SIG-M5 treated with dmso at 0.1 percent for 504 hours (cell line): ENCODE results near the gene NANOGP8.

Source experiments
- DNase-seq: peaks from one replicate; lab custom pipeline; 2025; ENCODE audit not compliant: unreplicated experiment; lab: John Stamatoyannopoulos, UW

Gene NANOGP8

DNA sequence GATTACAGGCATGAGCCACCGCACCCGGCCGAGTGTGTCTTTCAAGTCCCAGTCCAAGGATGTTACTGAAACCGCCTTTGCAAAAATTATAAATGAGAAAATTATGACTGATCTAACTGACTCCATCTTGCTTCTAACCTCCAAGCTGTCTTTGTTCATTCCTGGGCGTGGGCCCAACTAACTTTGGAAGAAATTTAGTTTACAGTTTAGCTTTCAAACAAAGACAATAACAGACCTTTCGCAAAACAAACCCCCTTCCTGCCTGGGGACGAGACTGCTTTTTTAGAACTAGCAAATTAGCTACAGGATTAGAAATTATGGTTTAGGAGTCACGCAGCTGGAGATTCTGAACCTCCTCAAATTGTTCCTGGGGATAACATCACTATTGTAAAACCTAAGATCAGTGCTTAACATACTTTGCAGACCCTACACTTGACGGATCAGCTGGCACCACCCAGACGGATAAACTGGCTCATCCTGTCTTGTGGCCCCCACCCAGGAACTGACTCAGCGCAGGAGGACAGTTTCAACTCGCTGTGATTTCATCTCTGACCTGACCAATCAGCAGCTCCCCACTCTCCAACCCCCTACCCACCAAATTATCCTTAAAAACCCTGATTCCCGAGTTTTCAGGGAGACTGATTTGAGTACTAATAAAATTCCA is 23.8 kb downstream of the NANOGP8 start:
- no peak for DNase-seq

DNA sequence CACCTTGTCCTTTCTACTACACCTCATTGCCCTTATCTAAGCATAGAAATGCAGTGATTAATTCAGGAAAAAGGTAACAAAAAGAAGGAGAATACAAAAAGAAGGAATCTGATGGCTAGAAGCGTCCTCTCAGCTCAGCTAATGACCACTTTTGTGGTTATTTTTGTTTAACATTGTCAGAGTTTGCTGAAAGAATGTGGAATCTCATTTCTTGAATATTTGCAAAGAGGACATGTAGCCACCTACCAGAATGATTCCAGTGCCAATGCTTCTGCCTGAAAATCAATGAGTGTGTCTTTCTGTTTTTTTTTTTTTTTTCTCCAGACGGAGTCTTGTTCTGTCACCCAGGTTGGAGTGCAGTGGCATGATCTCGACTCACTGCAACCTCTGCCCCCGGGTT is 24.5 kb downstream of the NANOGP8 start:
- no peak for DNase-seq

DNA sequence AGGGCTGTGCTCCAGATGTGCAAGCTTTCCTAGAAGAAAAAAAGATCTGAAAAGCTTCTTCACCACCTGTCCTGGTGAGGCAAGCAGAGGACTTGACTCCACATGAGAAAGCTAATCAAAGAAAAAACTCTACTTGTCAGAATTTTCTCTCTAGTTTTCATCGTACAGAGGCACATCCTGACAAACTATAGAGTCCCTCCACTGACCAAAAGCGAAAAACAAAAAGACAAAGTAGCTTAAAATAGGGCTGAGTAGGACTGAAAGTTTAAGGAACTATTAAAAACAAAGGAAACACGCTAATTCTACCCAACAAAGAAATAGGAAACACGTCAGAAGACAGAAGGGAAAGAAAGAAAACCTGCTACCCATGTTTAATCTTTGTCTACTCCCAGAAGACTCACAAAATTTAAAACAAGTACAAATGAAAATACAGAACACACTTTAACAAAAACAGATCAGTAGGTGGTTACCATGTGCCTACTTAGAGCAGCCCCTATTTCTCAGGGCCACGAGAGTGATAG is 26.5 kb downstream of the NANOGP8 start:
- no peak for DNase-seq

DNA sequence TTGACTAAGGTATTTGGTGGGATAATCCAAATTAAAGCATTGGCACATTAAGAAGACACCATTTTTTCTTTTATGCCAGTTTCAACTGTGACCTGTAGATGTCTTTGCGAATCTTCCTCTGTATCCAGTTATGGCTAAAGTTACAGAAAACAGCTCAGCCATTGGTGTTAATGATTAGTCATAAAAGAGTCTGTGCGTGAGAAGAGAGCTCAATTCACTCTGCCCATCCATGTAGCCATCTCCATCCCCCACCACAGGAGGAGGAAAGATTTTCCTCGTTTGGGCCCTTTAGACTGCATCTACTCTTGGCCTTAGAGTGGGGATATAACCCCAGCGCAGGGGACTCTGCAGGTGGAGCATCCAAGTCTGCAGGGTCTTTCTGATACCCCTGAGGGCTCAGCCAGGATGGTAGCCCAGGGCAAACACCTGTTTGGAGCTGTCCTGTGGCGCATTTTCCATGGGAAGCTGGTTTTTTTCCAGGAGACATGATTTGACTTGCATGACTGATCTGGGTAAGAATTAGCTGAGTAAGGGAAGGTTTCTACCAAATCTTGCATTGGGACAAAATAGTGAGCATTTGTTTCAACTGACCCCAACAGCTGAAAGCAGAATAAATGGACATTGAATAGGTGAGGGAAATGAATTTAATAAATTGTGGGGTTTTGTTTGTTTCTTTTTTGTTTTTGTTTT is 29.5 kb downstream of the NANOGP8 start:
- no peak for DNase-seq

DNA sequence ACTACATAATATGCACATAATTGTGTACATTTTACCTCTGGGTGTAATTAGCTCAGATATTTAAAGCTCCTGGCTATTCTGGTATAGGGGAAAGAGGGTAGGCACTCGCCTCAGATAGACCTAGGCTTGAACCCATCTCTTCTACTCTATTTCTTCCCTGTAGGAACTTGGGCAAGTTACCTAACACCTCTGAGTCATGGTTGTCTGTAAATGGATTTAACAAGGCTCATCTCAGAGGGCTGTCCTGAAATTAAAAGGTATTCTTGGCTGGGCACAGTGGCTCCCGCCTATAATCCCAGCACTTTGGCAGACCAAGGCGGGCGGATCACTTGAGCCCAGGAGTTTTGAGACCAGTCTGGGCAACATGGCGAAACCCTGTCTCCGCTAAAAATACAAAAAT is 30.7 kb downstream of the NANOGP8 start:
- DNase-seq = no peak

DNA sequence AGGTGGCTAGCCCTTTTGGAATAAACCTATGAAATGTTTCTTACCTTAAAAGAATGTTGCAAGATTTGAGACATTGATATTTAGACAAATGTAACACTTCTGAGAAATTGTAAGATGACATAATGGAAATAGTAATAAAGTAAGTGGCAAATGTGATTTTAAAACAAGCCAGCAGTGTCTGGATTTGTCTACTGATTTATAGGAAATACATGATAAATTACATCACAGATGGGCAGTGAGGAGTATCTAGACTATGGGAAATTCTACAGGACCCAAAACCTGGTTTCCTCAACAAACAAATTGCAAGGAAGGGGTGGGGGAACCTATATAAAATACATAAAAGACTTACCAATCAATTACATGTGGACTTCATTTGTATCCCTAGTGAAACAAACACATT is 37.1 kb downstream of the NANOGP8 start:
- DNase-seq = no peak

DNA sequence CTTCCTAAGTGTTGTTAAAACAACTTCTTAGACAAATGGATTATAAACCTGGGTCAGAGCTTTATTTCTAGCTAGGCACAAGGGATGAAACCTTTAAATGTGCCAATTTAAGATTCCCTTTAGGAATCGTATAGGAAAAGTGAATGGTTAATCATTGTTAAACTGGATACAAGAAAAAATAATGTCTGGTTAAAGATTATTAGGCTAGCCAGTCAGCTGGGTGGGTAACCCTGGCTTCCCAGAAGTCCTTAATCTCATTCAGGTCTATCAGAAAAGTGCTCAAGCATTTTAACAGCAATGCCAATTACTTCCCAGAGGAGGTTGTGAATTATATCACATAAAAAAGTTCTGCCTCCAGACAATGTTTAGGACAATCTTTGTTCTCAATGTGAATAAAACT is 37.6 kb downstream of the NANOGP8 start:
- DNase-seq = no peak

DNA sequence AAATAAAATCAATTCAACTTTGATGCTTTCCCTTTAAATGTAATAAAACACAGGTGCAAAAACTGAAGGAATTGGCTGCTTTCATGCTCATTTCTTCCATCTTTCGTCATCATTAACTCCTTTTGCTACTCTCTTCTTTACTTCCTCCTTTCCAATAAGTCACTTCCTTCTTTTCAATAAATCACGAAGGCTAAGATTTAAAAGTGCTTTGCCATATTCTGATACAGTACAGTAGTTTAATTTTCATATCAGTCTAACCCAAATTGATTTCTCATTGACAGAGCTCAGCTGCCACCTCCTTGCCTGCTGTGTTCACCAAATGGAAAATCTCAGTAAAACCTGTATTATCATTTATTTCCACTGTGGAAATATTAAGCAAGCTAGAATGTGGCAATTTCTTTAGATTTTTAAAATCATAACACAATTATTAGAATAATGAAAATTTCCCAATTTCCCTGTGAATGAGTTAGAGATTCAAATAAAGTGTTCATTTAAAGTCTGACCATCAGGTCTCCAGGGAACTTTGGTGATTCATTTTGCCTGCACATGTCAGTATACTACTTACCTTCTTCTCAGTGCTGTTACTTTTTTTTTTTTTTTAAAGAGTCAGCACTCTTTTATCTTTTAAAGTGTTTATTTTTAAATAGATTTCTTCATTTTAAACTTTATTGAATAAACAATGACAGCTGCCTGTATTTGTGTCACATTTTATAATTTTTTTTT is 41.6 kb downstream of the NANOGP8 start:
- peak; percentile 58 for DNase-seq

DNA sequence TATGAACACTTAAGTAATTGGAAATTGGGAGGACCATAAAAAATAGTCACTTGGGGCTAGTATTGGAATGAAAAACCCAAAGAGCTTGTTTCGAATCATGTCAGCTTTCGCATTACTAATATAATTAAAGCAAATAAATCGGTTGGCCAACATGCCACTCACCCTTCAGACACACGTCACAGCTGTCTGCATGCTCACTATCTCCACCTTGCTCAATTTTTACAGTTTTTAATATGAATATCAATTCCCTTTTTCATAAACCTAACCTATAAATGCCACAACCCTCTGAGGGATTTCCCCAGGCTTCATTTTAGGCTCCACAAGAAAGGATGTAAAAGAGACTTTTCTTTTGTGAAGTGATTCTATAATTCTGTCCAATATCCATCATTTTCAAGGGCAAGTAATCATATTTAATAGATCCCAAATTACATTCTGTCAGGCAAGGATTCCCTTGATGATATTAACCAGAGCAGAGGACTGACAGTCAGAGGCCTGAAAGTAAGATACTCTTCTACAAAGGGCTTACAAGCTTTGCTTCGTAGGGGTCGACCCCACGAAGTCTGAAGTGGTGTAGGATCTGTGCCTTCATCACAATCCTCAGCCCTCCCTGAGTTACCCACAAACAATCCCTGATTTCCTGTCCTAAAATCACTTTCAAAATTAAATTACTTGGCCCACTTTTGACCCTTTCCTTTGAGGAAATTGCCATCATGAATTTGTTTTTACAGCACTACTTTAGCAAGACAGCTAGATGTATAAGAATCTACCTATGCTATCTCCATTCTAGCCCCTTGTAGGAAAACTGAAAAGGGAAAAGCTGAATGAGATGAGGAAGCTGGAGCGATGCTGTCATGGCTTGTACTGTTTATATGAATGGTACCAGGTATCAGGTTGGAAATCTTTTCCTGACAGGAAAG is 44.5 kb downstream of the NANOGP8 start:
- DNase-seq = no peak

DNA sequence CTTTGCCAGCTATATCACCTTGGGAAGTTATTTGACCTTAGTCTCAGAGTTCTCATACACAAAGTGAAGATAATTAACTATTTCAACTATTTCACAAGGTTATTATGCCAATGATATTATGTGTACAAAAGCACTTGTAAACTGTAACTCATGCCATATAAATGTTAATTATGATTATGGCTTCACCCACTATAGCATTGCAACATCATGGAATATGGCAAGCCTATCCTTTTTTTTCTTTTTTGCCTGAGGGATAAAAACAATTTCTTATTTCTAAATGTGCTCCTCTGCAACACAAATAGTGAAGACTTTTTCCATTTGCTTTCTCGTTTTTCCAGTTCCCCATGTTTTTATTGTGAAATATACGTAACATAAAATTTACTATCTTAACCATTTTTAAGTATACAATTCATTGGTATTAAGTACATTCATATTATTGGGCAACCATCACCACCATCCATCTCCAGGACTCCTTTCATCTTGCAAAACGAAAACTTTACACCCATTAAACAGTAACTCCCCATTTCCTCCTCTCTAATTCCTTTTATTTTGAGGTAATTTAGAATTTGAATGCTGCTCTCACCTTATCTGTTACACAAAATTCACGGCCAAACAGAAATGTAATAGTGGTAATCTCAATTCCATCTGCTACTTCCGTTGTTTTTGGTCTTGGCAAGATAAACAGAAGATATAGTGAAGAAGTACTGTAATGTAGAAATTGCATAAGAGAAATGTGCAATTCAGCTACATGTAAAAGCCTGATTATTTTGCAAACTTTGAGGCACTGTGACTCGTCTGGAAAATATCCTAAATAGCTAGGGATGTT is 46.3 kb downstream of the NANOGP8 start:
- DNase-seq = no peak
